Measurements from ENCODE around the gene TRIM23.

DNA sequence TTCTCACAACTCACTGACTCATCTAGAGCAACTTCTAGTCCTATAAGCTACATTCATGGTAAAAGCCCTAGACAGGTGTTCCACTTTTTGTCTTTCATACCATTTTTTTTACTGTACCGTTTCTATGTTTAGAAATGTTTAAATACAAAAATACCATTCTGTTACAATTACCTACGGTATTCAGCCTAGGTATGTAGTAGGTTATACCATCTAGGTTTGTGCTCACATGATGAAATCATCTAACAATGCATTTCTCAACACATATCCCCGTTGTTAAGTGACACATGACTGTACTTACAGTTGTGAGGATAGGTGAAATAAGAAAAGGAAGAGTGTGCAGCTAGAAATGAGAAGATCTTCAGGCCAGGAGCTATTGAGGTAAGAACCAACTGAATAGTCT, 67.4 kb downstream of the TRIM23 start:
- TF ChIP-seq, protein P1, sequence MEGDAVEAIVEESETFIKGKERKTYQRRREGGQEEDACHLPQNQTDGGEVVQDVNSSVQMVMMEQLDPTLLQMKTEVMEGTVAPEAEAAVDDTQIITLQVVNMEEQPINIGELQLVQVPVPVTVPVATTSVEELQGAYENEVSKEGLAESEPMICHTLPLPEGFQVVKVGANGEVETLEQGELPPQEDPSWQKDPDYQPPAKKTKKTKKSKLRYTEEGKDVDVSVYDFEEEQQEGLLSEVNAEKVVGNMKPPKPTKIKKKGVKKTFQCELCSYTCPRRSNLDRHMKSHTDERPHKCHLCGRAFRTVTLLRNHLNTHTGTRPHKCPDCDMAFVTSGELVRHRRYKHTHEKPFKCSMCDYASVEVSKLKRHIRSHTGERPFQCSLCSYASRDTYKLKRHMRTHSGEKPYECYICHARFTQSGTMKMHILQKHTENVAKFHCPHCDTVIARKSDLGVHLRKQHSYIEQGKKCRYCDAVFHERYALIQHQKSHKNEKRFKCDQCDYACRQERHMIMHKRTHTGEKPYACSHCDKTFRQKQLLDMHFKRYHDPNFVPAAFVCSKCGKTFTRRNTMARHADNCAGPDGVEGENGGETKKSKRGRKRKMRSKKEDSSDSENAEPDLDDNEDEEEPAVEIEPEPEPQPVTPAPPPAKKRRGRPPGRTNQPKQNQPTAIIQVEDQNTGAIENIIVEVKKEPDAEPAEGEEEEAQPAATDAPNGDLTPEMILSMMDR (IDR thresholded peaks at IDR 0.05; ENCODE audit: low read length), result no peak
- TF ChIP-seq EZH2phosphoT487 (IDR thresholded peaks at IDR 0.05; ENCODE audit: low read length), result no peak

All from MM.1S (cell line).